Subcutaneous abdominal adipose tissue (tissue), 5 donors: Measurements from ENCODE around the gene HOXD8.

Source experiments
- H3K27ac ChIP-seq: one replicate; pipeline ENCODE4 v1.7.0; 2013; ENCODE audit warnings: low read depth, mild to moderate bottlenecking, inconsistent platforms, low read length, moderate library complexity
- H3K27me3 ChIP-seq, 5 donors: one replicate each; pipeline ENCODE4 v1.7.0; 2013; ENCODE audit warnings: low read length in 5 of 5, inconsistent platforms in 1 of 5; ENCODE audit not compliant: control insufficient read depth in 5 of 5, insufficient read depth in 4 of 5
- H3K36me3 ChIP-seq, 5 donors: one replicate each; pipeline ENCODE4 v1.7.0; 2013; ENCODE audit warnings: low read length in 5 of 5; ENCODE audit not compliant: control insufficient read depth in 5 of 5, insufficient read depth in 5 of 5
- H3K4me1 ChIP-seq, 5 donors: one replicate each; pipeline ENCODE4 v1.7.0; 2013; ENCODE audit warnings: low read length in 5 of 5, mild to moderate bottlenecking in 3 of 5, moderate library complexity in 1 of 5; ENCODE audit not compliant: control insufficient read depth in 5 of 5, insufficient read depth in 5 of 5
- H3K4me3 ChIP-seq, 5 donors: one replicate each; pipeline ENCODE4 v1.7.0; 2013; ENCODE audit warnings: low read length in 5 of 5, low read depth in 1 of 5
- H3K9ac ChIP-seq, 5 donors: one replicate each; pipeline ENCODE4 v1.7.0; 2013; ENCODE audit warnings: low read length in 5 of 5, mild to moderate bottlenecking in 4 of 5, moderate library complexity in 3 of 5
- H3K9me3 ChIP-seq, 5 donors: one replicate each; pipeline ENCODE4 v1.7.0; 2013; ENCODE audit warnings: low read length in 5 of 5; ENCODE audit not compliant: control insufficient read depth in 5 of 5
- donor health status: healthy.
- donor health status: healthy.
- donor health status: healthy.
- donor health status: healthy.
- donor health status: healthy.

Gene HOXD8

GRCh38 chr2:176103742-176104315 lies 25.7 kb upstream of the HOXD8 start:
- Histone ChIP-seq H3K4me1 (peaks cover 0 to 44% (median 38%) of the 10 kb centered on the region in 5 donors), H3K4me3 (peak overlapping the region in 2 of 5 donors; percentile 11 to 26), H3K9me3 (no peaks in the 10 kb centered on the region)

GRCh38 chr2:176104316-176105077 lies 25.0 kb upstream of the HOXD8 start:
- Histone ChIP-seq H3K9me3 (no peaks in the 10 kb centered on the region), H3K9ac (no peak overlapping the region), H3K27ac (no peak overlapping the region), H3K36me3 (no peaks in the 10 kb centered on the region), H3K27me3 (peaks cover 80 to 92% (median 87%) of the 10 kb centered on the region in 5 donors), H3K4me1 (peaks cover 0 to 45% (median 36%) of the 10 kb centered on the region in 5 donors), H3K4me3 (peak overlapping the region in 2 of 5 donors; percentile 11 to 26)

More at GRCh38 chr2:176103742-176104315, 25.7 kb upstream of the HOXD8 start:
- Histone ChIP-seq H3K27ac (no peak overlapping the region), H3K9ac (no peak overlapping the region), H3K36me3 (no peaks in the 10 kb centered on the region), H3K27me3 (peaks cover 81 to 92% (median 87%) of the 10 kb centered on the region in 5 donors)

- no peak overlapping the region for H3K4me3 ChIP-seq
- no peak overlapping the region for H3K9ac ChIP-seq
- no peaks in the 10 kb centered on the region for H3K9me3 ChIP-seq
- H3K27ac ChIP-seq, result no peak overlapping the region
- H3K4me1 ChIP-seq, result peaks cover 0 to 39% (median 29%) of the 10 kb centered on the region in 5 donors
- no peaks in the 10 kb centered on the region for H3K36me3 ChIP-seq
- peaks cover 79 to 92% (median 87%) of the 10 kb centered on the region in 5 donors for H3K27me3 ChIP-seq
Observed at GRCh38 chr2:176105078-176105729, 24.3 kb upstream of the HOXD8 start.

GRCh38 chr2:176105730-176106580 lies 23.6 kb upstream of the HOXD8 start:
- Histone ChIP-seq H3K9me3 (no peaks in the 10 kb centered on the region), H3K27ac (no peak overlapping the region), H3K4me1 (peaks cover 0 to 39% (median 26%) of the 10 kb centered on the region in 5 donors), H3K27me3 (peaks cover 76 to 92% (median 87%) of the 10 kb centered on the region in 5 donors), H3K36me3 (no peaks in the 10 kb centered on the region), H3K9ac (no peak overlapping the region), H3K4me3 (peak overlapping the region in 1 of 5 donors; percentile 57)

GRCh38 chr2:176106581-176107539 lies 22.6 kb upstream of the HOXD8 start, which contains the start of gene HOXD11:
Gene HOXD11 (plus strand): TSS chr2:176107280. CDS start chr2:176107356, 76 bp downstream.
- H3K4me1 ChIP-seq, result peaks cover 0 to 44% (median 26%) of the 10 kb centered on the region in 5 donors
- no peak within 1 kb of the TSS for H3K9ac ChIP-seq
- no peaks in the 10 kb centered on the region for H3K36me3 ChIP-seq
- H3K27ac ChIP-seq, result no peak within 1 kb of the TSS
- no peaks in the 10 kb centered on the region for H3K9me3 ChIP-seq
- peaks cover 73 to 92% (median 87%) of the 10 kb centered on the region in 5 donors for H3K27me3 ChIP-seq
- H3K4me3 ChIP-seq, result peak within 1 kb of the TSS in 4 of 5 donors; percentile 17 to 57 (median 42)

GRCh38 chr2:176107731-176108181 lies 21.7 kb upstream of the HOXD8 start:
- Histone ChIP-seq H3K9ac (no peak overlapping the region), H3K27me3 (peaks cover 74 to 92% (median 87%) of the 10 kb centered on the region in 5 donors), H3K4me1 (peaks cover 0 to 44% (median 26%) of the 10 kb centered on the region in 5 donors), H3K9me3 (no peaks in the 10 kb centered on the region), H3K27ac (no peak overlapping the region), H3K4me3 (no peak overlapping the region), H3K36me3 (no peaks in the 10 kb centered on the region)

- Histone ChIP-seq H3K9me3 (no peaks in the 10 kb centered on the region), H3K27ac (no peak overlapping the region), H3K9ac (no peak overlapping the region), H3K4me3 (no peak overlapping the region), H3K27me3 (peaks cover 76 to 90% (median 85%) of the 10 kb centered on the region in 5 donors), H3K4me1 (peaks cover 0 to 39% (median 21%) of the 10 kb centered on the region in 5 donors), H3K36me3 (no peaks in the 10 kb centered on the region)
Observed at GRCh38 chr2:176109192-176109901, 20.2 kb upstream of the HOXD8 start.

GRCh38 chr2:176109946-176110345 lies 19.6 kb upstream of the HOXD8 start:
- Histone ChIP-seq H3K9me3 (no peaks in the 10 kb centered on the region), H3K27ac (no peak overlapping the region), H3K4me1 (peaks cover 0 to 33% (median 16%) of the 10 kb centered on the region in 5 donors), H3K4me3 (no peak overlapping the region), H3K27me3 (peaks cover 76 to 90% (median 85%) of the 10 kb centered on the region in 5 donors), H3K9ac (no peak overlapping the region), H3K36me3 (no peaks in the 10 kb centered on the region)
